CD4-positive, alpha-beta T cell treated with Interleukin-17A for 1 hour (primary cell): Measurements from ENCODE around the gene MAPK1.
"Not testable (repeated sequence)": the region's sequence is repeated elsewhere in the genome, so short reads cannot be mapped to it uniquely, and the experiment has no call there.

ENCODE experiments used
- DNase-seq: peaks from one replicate; pipeline ENCODE4 v3.0.0-alpha.2; 2020

Gene MAPK1

GRCh38 chr22:21790359-21790758, 77.1 kb downstream of the MAPK1 start:
- no peak for DNase-seq

GRCh38 chr22:21787565-21787964, 79.9 kb downstream of the MAPK1 start:
- DNase-seq = not testable (repeated sequence)

GRCh38 chr22:21780259-21780658, 87.2 kb downstream of the MAPK1 start:
- DNase-seq = peak; percentile 39

GRCh38 chr22:21779444-21779843, 88.0 kb downstream of the MAPK1 start:
- DNase-seq = no peak

GRCh38 chr22:21778705-21779363, 88.6 kb downstream of the MAPK1 start:
- no peak for DNase-seq

- no peak for DNase-seq
These were observed 95.8 kb downstream of the MAPK1 start for GRCh38 chr22:21771631-21771976.

GRCh38 chr22:21768435-21768834, 99.0 kb downstream of the MAPK1 start:
- DNase-seq = no peak

- peak; percentile 79 for DNase-seq
These were observed 100.6 kb downstream of the MAPK1 start for GRCh38 chr22:21766691-21767462.

GRCh38 chr22:21765909-21766529, 101.4 kb downstream of the MAPK1 start:
- no peak for DNase-seq

- peak; percentile 16 for DNase-seq
These were observed 103.2 kb downstream of the MAPK1 start for GRCh38 chr22:21764038-21764804.

- DNase-seq = peak; percentile 60
These were observed 104.5 kb downstream of the MAPK1 start for GRCh38 chr22:21762712-21763581.

GRCh38 chr22:21761994-21762680, 105.3 kb downstream of the MAPK1 start:
- DNase-seq = no peak

- no peak for DNase-seq
These were observed 106.4 kb downstream of the MAPK1 start for GRCh38 chr22:21761086-21761485.

- no peak for DNase-seq
These were observed 106.8 kb downstream of the MAPK1 start for GRCh38 chr22:21760640-21761039.

- DNase-seq = no peak
These were observed 107.6 kb downstream of the MAPK1 start for GRCh38 chr22:21759646-21760376.

- no peak for DNase-seq
These were observed 108.4 kb downstream of the MAPK1 start for GRCh38 chr22:21759093-21759492.

- DNase-seq = no peak
These were observed 109.2 kb downstream of the MAPK1 start for GRCh38 chr22:21758091-21758864.

GRCh38 chr22:21755851-21756284, 111.6 kb downstream of the MAPK1 start:
- no peak for DNase-seq

GRCh38 chr22:21754523-21754922, 112.9 kb downstream of the MAPK1 start:
- DNase-seq = no peak
